H1 (cell line): ENCODE data around the gene ASTL. TPM values are rescaled to one million over a fixed set of nuclear protein-coding genes. Genes with fewer than 3 reads are reported as not detected.
A peak's percentile ranks its signal among the peaks of the same experiment; 100 is the strongest.

Experiments
- CTCF ChIA-PET: fragments of 300-600 bp; sonication (Branson Sonifier 250); formaldehyde crosslinking; loops from one replicate; lab custom pipeline; 2021; ENCODE audit not compliant: partially characterized antibody; lab: Charles Lee
- POLR2A ChIA-PET: fragments of 300-600 bp; sonication (Branson Sonifier 250); formaldehyde crosslinking; loops from one replicate; lab custom pipeline; 2021; ENCODE audit warnings: inconsistent platforms; ENCODE audit not compliant: partially characterized antibody; lab: Charles Lee
- DNase-seq, 2 experiments: peaks; one replicate each; pipeline versions ENCODE4 v3.0.0 to v3.0.0-alpha.2; 2010 to 2022; ENCODE audit warnings: low spot score in 2 of 2, low read depth in 1 of 2, mixed read lengths in 1 of 2
- FAIRE-seq: peaks from 2 replicates; lab custom pipeline; 2011; peaks lifted over from hg19 to GRCh38; lab: Jason Lieb, UNC
- H2AFZ ChIP-seq: 2 replicates; pipeline ENCODE4 v1.8.1; 2012; ENCODE audit warnings: low read length, inconsistent platforms
- H2AK5ac ChIP-seq: 2 replicates; pipeline ENCODE4 v1.6.1; 2013; ENCODE audit warnings: low read depth, low read length
- H2BK120ac ChIP-seq: replicated peaks from 2 replicates; pipeline ENCODE3; 2013; ENCODE audit warnings: low read depth, low read length, inconsistent platforms
- H2BK12ac ChIP-seq: 2 replicates; pipeline ENCODE4 v1.6.1; 2013; ENCODE audit warnings: low read depth, low read length
- H2BK15ac ChIP-seq: 2 replicates; pipeline ENCODE4 v1.6.1; 2013; ENCODE audit warnings: low read length
- H2BK20ac ChIP-seq: 2 replicates; pipeline ENCODE4 v1.6.1; 2013; ENCODE audit warnings: low read length
- H2BK5ac ChIP-seq: 2 replicates; pipeline ENCODE4 v1.6.1; 2013; ENCODE audit warnings: low read depth, low read length
- H3K14ac ChIP-seq: 2 replicates; pipeline ENCODE4 v1.6.1; 2013; ENCODE audit warnings: inconsistent platforms; ENCODE audit not compliant: insufficient read length
- H3K18ac ChIP-seq: 2 replicates; pipeline ENCODE4 v1.6.1; 2013; ENCODE audit warnings: low read length; ENCODE audit errors: extremely low read depth
- H3K23ac ChIP-seq: 2 replicates; pipeline ENCODE4 v1.6.1; 2013; ENCODE audit warnings: inconsistent platforms; ENCODE audit not compliant: insufficient read length
- H3K23me2 ChIP-seq: 2 replicates; pipeline ENCODE4 v1.6.1; 2013; ENCODE audit warnings: low read depth, low read length
- H3K27ac ChIP-seq: 2 replicates; pipeline ENCODE4 v1.6.1; 2011; ENCODE audit warnings: low read depth, low read length, inconsistent platforms
- H3K27me3 ChIP-seq, 4 experiments: replicated peaks in 1 of 4; 1 replicate in 1 of 4; 2 replicates in 3 of 4; pipeline versions ENCODE4 v1.6.1 to v1.8.1; 2011 to 2013; ENCODE audit warnings: low read length in 3 of 4, mild to moderate bottlenecking in 3 of 4, inconsistent platforms in 2 of 4, mixed read lengths in 2 of 4, moderate library complexity in 1 of 4; ENCODE audit not compliant: control insufficient read depth in 3 of 4, insufficient read depth in 3 of 4; ENCODE audit errors: extremely low read depth in 1 of 4
- H3K36me3 ChIP-seq, 4 experiments: 2 replicates each; pipeline versions ENCODE4 v1.6.1 to v1.8.1; 2011 to 2013; ENCODE audit warnings: mild to moderate bottlenecking in 4 of 4, low read length in 3 of 4, moderate library complexity in 2 of 4, control low read depth in 1 of 4, inconsistent platforms in 1 of 4; ENCODE audit not compliant: insufficient read depth in 4 of 4, control insufficient read depth in 2 of 4
- H3K4ac ChIP-seq: replicated peaks from 2 replicates; pipeline ENCODE3; 2013; ENCODE audit warnings: low read length, low read depth, mixed read lengths, inconsistent platforms; ENCODE audit not compliant: insufficient read length
- H3K4me1 ChIP-seq, 4 experiments: replicated peaks in 1 of 4; 1 replicate in 1 of 4; 2 replicates in 3 of 4; pipeline versions ENCODE4 v1.6.1 to v1.8.1; 2011 to 2013; ENCODE audit warnings: low read length in 3 of 4, inconsistent platforms in 2 of 4, mixed read lengths in 1 of 4; ENCODE audit not compliant: insufficient read depth in 4 of 4, control insufficient read depth in 3 of 4
- H3K4me2 ChIP-seq, 2 experiments: 2 replicates each; pipeline versions ENCODE4 v1.6.1 to v1.8.1; 2011 to 2013; ENCODE audit warnings: low read depth in 2 of 2, low read length in 2 of 2, control low read depth in 1 of 2, inconsistent platforms in 1 of 2, mild to moderate bottlenecking in 1 of 2; ENCODE audit not compliant: insufficient read depth in 1 of 2
- H3K4me3 ChIP-seq, 4 experiments: fragments of 200-600, 300-600 bp in 1 of 4; sonication (generic), shearing (Covaris generic), sonication (Bioruptor Twin) in 1 of 4; 2 replicates each; pipeline versions ENCODE4 v1.5.1 to v1.8.1; 2011 to 2016; ENCODE audit warnings: low read length in 4 of 4, low read depth in 3 of 4, control low read depth in 2 of 4, inconsistent platforms in 2 of 4, mild to moderate bottlenecking in 2 of 4, mixed read lengths in 1 of 4, moderate library complexity in 1 of 4; ENCODE audit not compliant: insufficient read depth in 2 of 4; ENCODE audit errors: extremely low read depth in 1 of 4
- H3K56ac ChIP-seq: replicated peaks from 2 replicates; pipeline ENCODE3; 2013; ENCODE audit warnings: low read depth, mild to moderate bottlenecking, mixed read lengths, low read length, inconsistent platforms; ENCODE audit not compliant: insufficient read length
- H3K79me1 ChIP-seq: 2 replicates; pipeline ENCODE4 v1.6.1; 2013; ENCODE audit warnings: low read depth, low read length, control low read depth
- H3K79me2 ChIP-seq, 2 experiments: 2 replicates each; pipeline versions ENCODE4 v1.6.1 to v1.8.1; 2012 to 2013; ENCODE audit warnings: low read length in 2 of 2, mild to moderate bottlenecking in 2 of 2, inconsistent platforms in 1 of 2; ENCODE audit not compliant: insufficient read depth in 2 of 2, control insufficient read depth in 1 of 2
- H3K9ac ChIP-seq, 4 experiments: replicated peaks in 1 of 4; 1 replicate in 1 of 4; 2 replicates in 3 of 4; pipeline versions ENCODE4 v1.6.1 to v1.8.1; 2011 to 2013; ENCODE audit warnings: low read depth in 3 of 4, low read length in 3 of 4, control low read depth in 2 of 4, mild to moderate bottlenecking in 2 of 4, moderate library complexity in 2 of 4, inconsistent platforms in 1 of 4; ENCODE audit errors: extremely low read depth in 1 of 4
- H3K9me3 ChIP-seq, 2 experiments: 2 replicates each; pipeline versions ENCODE4 v1.6.1 to v1.8.1; 2012 to 2013; ENCODE audit warnings: mild to moderate bottlenecking in 2 of 2, moderate library complexity in 2 of 2, control low read depth in 1 of 2, inconsistent platforms in 1 of 2, low read depth in 1 of 2, low read length in 1 of 2, mixed read lengths in 1 of 2; ENCODE audit not compliant: insufficient read depth in 2 of 2
- H4K20me1 ChIP-seq, 2 experiments: replicated peaks in 1 of 2; 2 replicates each; pipeline versions ENCODE3 to v1.8.1; 2011 to 2013; ENCODE audit warnings: inconsistent platforms in 2 of 2, low read length in 2 of 2, mild to moderate bottlenecking in 1 of 2; ENCODE audit not compliant: insufficient read depth in 2 of 2, control insufficient read depth in 1 of 2
- H4K5ac ChIP-seq: 2 replicates; pipeline ENCODE4 v1.6.1; 2013; ENCODE audit warnings: low read length, low read depth, mixed read lengths, inconsistent platforms; ENCODE audit not compliant: insufficient read length
- H4K8ac ChIP-seq: 2 replicates; pipeline ENCODE4 v1.8.0; 2013; ENCODE audit warnings: mild to moderate bottlenecking, moderate library complexity, low read length, inconsistent platforms; ENCODE audit not compliant: insufficient read depth; ENCODE audit errors: extremely low read depth
- H4K91ac ChIP-seq: replicated peaks from 2 replicates; pipeline ENCODE3; 2013; ENCODE audit warnings: low read length, mixed read lengths, inconsistent platforms; ENCODE audit not compliant: insufficient read length
- CEBPB ChIP-seq: IDR thresholded peaks from 2 replicates; pipeline ENCODE4 v1.6.1; 2012; ENCODE audit warnings: low read depth, low read length
- MAFK ChIP-seq: IDR thresholded peaks from 2 replicates; pipeline ENCODE4 v1.6.1; 2012; ENCODE audit warnings: low read depth, mild to moderate bottlenecking, improper control_type of control experiment, low read length
- RAD21 ChIP-seq, 2 experiments: IDR thresholded peaks in 1 of 2; conservative IDR thresholded peaks in 1 of 2; 2 replicates each; pipeline ENCODE4 v1.6.1; 2011; ENCODE audit warnings: low read depth in 2 of 2, low read length in 2 of 2, improper control_type of control experiment in 1 of 2, inconsistent platforms in 1 of 2, mild to moderate bottlenecking in 1 of 2, moderate library complexity in 1 of 2
- SIX5 ChIP-seq: IDR thresholded peaks from 2 replicates; pipeline ENCODE4 v1.6.1; 2011; ENCODE audit warnings: mild to moderate bottlenecking, low read depth, low read length
- WGBS, 2 experiments: shearing (Covaris generic) in 1 of 2; methylation state at CpG; one replicate each; pipeline versions ENCODE4 v1.1.6 to v1.1.7; 2013 to 2015; ENCODE audit warnings: low lambda C conversion rate in 2 of 2, mixed read lengths in 2 of 2, inconsistent platforms in 1 of 2, low coverage in 1 of 2, missing lambda C conversion rate in 1 of 2; ENCODE audit not compliant: insufficient replicate concordance in 2 of 2, insufficient coverage in 1 of 2, insufficient read length in 1 of 2; ENCODE audit errors: extremely low coverage in 1 of 2, missing lambda C conversion rate in 1 of 2; 5-methylcytosine and 5-hydroxymethylcytosine counted together
- polyA plus RNA-seq, 7 experiments: library from polyadenylated mRNA; depleted of rRNA in 3 of 7; stranded (reverse) in 5 of 7; unstranded in 2 of 7; fragments of >200 nt in 5 of 7; fragments of 200-250 nt in 2 of 7; gene quantifications; 1 replicate in 5 of 7; 2 replicates in 1 of 7; 4 replicates in 1 of 7; pipeline versions ENCODE4 v1.2.1 to v1.2.3, GENCODE V29; 2011 to 2013; ENCODE audit warnings: missing spikeins in 2 of 7, mixed read lengths in 2 of 7
- total RNA-seq: library from RNA; stranded (reverse); fragmentation: NEBNext Ultra II Directional; extraction: Animal tissue kit (Norgen Biotek cat#: 25700); gene quantifications from 2 replicates; pipeline ENCODE4 v1.2.1, GENCODE V29; 2021

Gene ASTL
- total and polyA plus RNA-seq, 2 of the 8 experiments (the other 6 are each of a cell fraction or from before 2014, with no cell fraction given) = 0.60 to 1.4 TPM

GRCh38 chr2:96110621-96111256 lies 27.6 kb downstream of the ASTL start:
- no peak for DNase-seq
- H2AFZ ChIP-seq = no peak overlapping the region
- H3K79me2 ChIP-seq = no peaks in the 10 kb centered on the region
- H3K79me1 ChIP-seq = no peaks in the 10 kb centered on the region
- H4K20me1 ChIP-seq = no peaks in the 10 kb centered on the region
- H4K5ac ChIP-seq = no peak overlapping the region
- ChIA-PET POLR2A (interaction anchor here (0.6 to 1.7 kb wide), 2 partner anchors 9 to 115 kb away, joined by 4 to 5 read pairs; no protein-coding TSS in a partner anchor), CTCF (interaction anchor here (0.6 to 3.1 kb wide), 9 partner anchors 10 to 383 kb away, joined by 3 to 18 read pairs (median 4); no protein-coding TSS in a partner anchor)
- FAIRE-seq = no peak
- H2AK5ac ChIP-seq = no peak overlapping the region
- H4K91ac ChIP-seq = no peak overlapping the region
- H2BK12ac ChIP-seq = peak overlapping the region; percentile 86; the same call in 1 of the 2 replicates
- H3K9me3 ChIP-seq = peaks cover 3 to 5% of the 10 kb centered on the region in 2 experiments; a peak in 1 of 4 replicates
- H2BK120ac ChIP-seq = no peak overlapping the region
- no peak overlapping the region for H3K4me3 ChIP-seq
- no peak overlapping the region for H3K18ac ChIP-seq
- peaks cover 0 to 11% (median 7%) of the 10 kb centered on the region in 4 experiments; a peak in 5 of 7 replicates for H3K27me3 ChIP-seq
- no peak overlapping the region for H3K23ac ChIP-seq
- WGBS, 2 experiments = 91% methylated on average over 13 of the region's 13 CpGs; no CpG with 5 or more reads in 1 of the 2 experiments
- H3K23me2 ChIP-seq = peaks cover 4% of the 10 kb centered on the region; the same call in 1 of the 2 replicates
- H3K9ac ChIP-seq = no peak overlapping the region
- no peak overlapping the region for H2BK20ac ChIP-seq
- no peak overlapping the region for H3K14ac ChIP-seq
- H3K56ac ChIP-seq = no peak overlapping the region
- H4K8ac ChIP-seq = no peak overlapping the region; the same call in 1 of the 2 replicates
- no peaks in the 10 kb centered on the region for H3K36me3 ChIP-seq
- H3K27ac ChIP-seq = no peak overlapping the region
- no peak overlapping the region for H2BK5ac ChIP-seq
- TF ChIP-seq RAD21 (IDR thresholded peaks at IDR 0.05 in 1 of 2, conservative IDR thresholded peaks at IDR 0.05 in 1 of 2; ENCODE audit: low read depth in 2 of 2, low read length in 2 of 2) (no peak), SIX5 (no peak), MAFK (no peak), CEBPB (no peak)
- H3K4ac ChIP-seq = no peak overlapping the region
- no peak overlapping the region for H3K4me2 ChIP-seq
- peak overlapping the region; percentile 25; the same call in 1 of the 2 replicates for H2BK15ac ChIP-seq
- peaks cover 0 to 28% (median 18%) of the 10 kb centered on the region in 4 experiments; a peak in 6 of 7 replicates for H3K4me1 ChIP-seq
